NCI-H2196 treated with DMSO at 0.1 percent for 48 hours (cell line): Measurements from ENCODE around the gene ZNF649.

Source experiments
- DNase-seq: peaks from one replicate; lab custom pipeline; 2025; ENCODE audit not compliant: unreplicated experiment; lab: John Stamatoyannopoulos, UW

ZNF649 gene

DNA sequence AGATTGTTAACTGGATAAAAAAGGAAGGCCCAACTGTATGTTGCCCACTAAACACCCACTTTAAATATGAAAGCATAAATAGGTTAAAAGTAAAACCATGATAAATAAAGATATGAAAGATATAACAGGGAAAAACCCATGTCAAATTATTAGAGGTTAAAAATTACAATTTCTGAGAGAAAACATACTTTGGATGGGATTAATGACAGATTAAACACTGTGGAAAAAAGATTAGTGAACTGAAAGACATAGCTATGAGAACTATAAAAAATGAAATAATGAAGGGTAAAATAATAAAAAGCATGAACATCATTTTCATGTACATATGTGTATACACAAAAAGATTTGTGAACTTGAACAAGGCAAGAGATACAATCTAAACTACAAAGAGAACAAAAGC, 14.9 kb downstream of the ZNF649 start:
- no peak for DNase-seq

DNA sequence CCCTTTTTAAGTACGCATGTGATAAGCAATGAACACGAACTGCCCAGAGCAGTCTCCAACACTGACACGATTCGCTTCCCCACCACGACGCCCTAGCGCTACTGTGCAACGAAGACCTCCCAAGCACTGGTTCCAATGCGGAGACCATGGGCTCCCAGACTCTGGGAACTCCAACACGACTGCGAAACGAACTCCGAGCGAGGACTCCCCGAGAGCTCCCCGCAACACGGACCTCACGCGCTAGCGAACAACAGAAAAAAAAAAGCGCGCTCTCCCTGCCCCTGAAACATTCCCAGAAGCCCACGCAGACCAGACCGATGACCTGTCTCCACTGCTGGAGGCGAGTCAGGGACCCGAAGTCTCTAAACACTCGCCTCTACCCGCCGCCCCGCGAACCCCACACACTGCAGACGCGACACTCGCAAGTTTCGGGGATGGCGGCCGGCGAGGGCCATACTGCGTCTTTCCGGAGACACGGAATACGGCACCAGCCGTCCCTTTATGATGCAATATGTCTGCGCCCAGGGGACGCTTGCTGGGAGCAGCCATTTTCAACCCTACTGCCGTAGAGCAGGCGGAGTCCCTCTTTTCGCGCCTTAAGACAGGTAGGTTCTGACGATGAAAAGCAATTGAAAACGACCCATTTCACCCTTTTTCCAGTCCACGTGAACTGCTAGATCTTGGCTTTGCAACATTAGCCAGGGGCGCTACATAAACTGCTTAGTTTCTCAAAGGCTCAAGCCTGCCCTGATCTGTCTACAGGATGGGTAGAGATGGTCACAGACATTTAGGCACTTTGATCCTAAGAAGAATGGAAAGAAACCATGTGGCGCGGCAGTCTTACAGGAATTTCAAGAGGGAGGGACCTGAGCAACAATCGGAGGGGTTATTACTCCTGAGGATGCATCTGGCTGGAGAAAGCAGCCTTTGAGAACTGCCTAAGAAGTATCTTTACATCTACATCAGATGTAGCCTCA, 17.0 kb downstream of the ZNF649 start, which contains the start of gene ZNF577:
TSS of gene ZNF577 (minus strand) at position 430 of the 977 bp plus-strand sequence. CDS start 7,569 bp downstream, outside the sequence.
- DNase-seq: no peak

DNA sequence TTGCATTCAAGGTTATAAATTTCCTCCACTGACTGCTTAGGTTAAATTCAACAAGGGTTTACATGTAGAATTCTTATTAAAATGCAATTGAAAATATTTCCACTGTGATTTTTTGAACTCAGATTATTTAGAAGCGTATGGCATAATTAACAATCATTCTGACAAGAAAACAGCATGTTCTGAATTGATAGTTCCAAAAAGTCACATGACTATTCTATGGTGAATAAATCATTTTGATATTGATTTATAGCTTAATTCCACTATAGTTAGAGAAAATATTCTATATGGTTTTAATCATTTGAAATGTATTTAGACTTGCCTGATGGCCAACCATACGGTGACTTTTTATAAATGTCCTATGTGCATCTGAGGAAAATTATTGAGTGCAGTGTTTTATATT, 20.1 kb downstream of the ZNF649 start:
- DNase-seq: no peak

DNA sequence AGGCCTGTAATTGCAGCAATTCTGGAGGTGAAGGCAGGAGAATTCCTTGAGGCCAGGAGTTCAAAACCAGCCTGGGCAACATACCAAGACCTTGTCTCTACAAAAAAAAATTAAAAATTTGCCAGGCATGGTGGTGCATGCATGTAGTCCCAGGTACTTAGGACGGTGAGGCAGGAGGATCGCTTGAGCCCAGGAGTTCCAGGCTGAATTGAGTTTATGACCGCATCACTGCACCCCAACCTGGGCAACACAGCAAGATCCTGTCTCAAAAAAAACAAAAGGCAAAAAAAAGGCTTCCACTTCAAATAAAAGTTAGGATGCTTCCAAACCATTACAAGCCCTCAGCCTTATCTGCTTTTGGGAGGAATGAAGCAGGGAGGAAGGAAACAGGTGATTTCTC, 22.3 kb downstream of the ZNF649 start:
- DNase-seq: no peak

DNA sequence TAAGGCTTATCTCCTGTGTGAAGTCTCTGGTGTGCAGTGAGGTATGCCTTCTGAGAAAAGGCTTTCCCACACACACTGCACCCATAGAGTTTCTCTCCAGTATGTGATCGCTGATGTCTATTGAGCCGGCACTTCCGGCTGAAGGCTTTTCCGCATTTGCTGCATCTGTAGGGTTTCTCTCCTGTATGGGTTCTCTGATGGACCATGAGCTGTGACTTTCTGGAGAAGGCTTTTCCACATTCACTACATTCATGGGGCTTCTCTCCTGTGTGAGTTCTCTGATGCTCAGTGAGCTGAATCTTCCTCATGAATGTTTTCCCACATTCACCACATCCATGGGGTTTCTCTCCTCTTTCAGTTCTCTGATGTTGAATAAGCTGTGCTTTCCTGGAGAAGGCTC, 31.7 kb downstream of the ZNF649 start:
- no peak for DNase-seq

- no peak for DNase-seq
These were observed 42.8 kb downstream of the ZNF649 start for GRCh38 chr19:51861870-51862622.
